ENCODE results near the gene MYO6.

MYO6 gene

DNA sequence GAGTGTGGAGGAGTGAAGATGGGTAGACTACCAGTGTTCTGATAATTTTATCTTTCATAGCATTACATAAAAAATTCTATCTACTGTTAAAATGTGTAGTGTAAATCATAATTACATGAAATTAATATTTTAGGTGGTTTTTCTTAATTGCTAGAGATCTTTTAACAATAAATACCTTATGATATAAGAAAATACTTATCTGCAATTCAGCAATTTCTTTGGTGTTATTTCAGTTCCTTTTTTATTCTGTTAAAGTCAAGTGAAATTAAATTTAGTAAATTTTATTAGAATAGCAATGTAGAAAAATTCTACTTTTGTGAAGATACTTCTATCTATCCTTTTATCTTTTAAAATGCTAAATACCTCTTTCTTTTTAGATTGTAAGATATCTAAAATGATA, 219.1 kb downstream of the MYO6 start:
- DNase-seq, result no peak

Data from NCI-H510A treated with DMSO at 0.1 percent for 48 hours (cell line).